IMR-90 (cell line): Measurements from ENCODE around the gene D2HGDH. TPM values are rescaled to one million over a fixed set of nuclear protein-coding genes. Genes with fewer than 3 reads are reported as not detected.

Experiments used
- ATAC-seq: fragments of 200-7000 bp; cut with Tn5 transposase; 2 replicates; pipeline ENCODE4 v1.9.1; 2020; ENCODE audit warnings: low read depth, mild to moderate bottlenecking, moderate library complexity
- BruUV-seq: library from RNA; stranded (reverse); fragments of 400-500 nt; replicated peaks from 2 replicates; lab custom pipeline; 2021; lab: Mats Ljungman, UMichigan
- CTCF ChIA-PET: fragments of 300-600 bp; formaldehyde crosslinking; extraction: SDS; loops from one replicate; lab custom pipeline; 2021; ENCODE audit warnings: antibody characterized with exemption; lab: Yijun Ruan, JAX
- POLR2A ChIA-PET: fragments of 300-600 bp; sonication (Branson Sonifier 250); formaldehyde crosslinking; loops from one replicate; lab custom pipeline; 2022; ENCODE audit warnings: antibody characterized with exemption; ENCODE audit not compliant: unreplicated experiment; lab: Charles Lee
- DNase-seq: peaks from one replicate; pipeline ENCODE4 v3.0.0; 2013
- H2AFZ ChIP-seq: replicated peaks from 2 replicates; pipeline ENCODE3; 2013; ENCODE audit warnings: low read length, mild to moderate bottlenecking; ENCODE audit not compliant: poor library complexity
- H2AK5ac ChIP-seq: 2 replicates; pipeline ENCODE4 v1.6.1; 2013; ENCODE audit warnings: low read depth, low read length, inconsistent platforms
- H2AK9ac ChIP-seq: replicated peaks from 2 replicates; pipeline ENCODE3; 2013; ENCODE audit warnings: mild to moderate bottlenecking, low read depth, low read length, moderate library complexity; ENCODE audit not compliant: poor library complexity
- H2BK120ac ChIP-seq: 2 replicates; pipeline ENCODE4 v1.6.1; 2013; ENCODE audit warnings: low read depth, low read length, inconsistent platforms
- H2BK15ac ChIP-seq: 3 replicates; pipeline ENCODE4 v1.6.1; 2013; ENCODE audit warnings: low read depth, low read length, inconsistent platforms
- H2BK20ac ChIP-seq: 2 replicates; pipeline ENCODE4 v1.6.1; 2013; ENCODE audit warnings: low read depth, mild to moderate bottlenecking, inconsistent platforms, low read length, moderate library complexity
- H2BK5ac ChIP-seq: 2 replicates; pipeline ENCODE4 v1.6.1; 2013; ENCODE audit warnings: mild to moderate bottlenecking, low read depth, low read length, inconsistent platforms; ENCODE audit not compliant: poor library complexity, severe bottlenecking
- H3K14ac ChIP-seq: replicated peaks from 2 replicates; pipeline ENCODE4 v1.6.1; 2013; ENCODE audit warnings: low read depth, low read length, inconsistent platforms
- H3K18ac ChIP-seq: 2 replicates; pipeline ENCODE4 v1.6.1; 2013; ENCODE audit warnings: low read depth, low read length, control low read depth
- H3K23ac ChIP-seq: 2 replicates; pipeline ENCODE4 v1.6.1; 2013; ENCODE audit warnings: low read depth, low read length, inconsistent platforms
- H3K27ac ChIP-seq: 2 replicates; pipeline ENCODE4 v1.5.1; 2013; ENCODE audit warnings: mild to moderate bottlenecking, control low read depth, low read length; ENCODE audit not compliant: insufficient read depth
- H3K27me3 ChIP-seq: 2 replicates; pipeline ENCODE4 v1.6.1; 2013; ENCODE audit warnings: low read length; ENCODE audit not compliant: control insufficient read depth, insufficient read depth
- H3K36me3 ChIP-seq: 2 replicates; pipeline ENCODE4 v1.6.1; 2013; ENCODE audit warnings: low read length, mixed read lengths; ENCODE audit not compliant: control insufficient read depth, insufficient read depth
- H3K4ac ChIP-seq: 2 replicates; pipeline ENCODE4 v1.6.1; 2013; ENCODE audit warnings: low read depth, low read length, inconsistent platforms
- H3K4me1 ChIP-seq: 2 replicates; pipeline ENCODE4 v1.6.1; 2013; ENCODE audit warnings: low read length, mixed read lengths; ENCODE audit not compliant: control insufficient read depth, insufficient read depth
- H3K4me2 ChIP-seq: 2 replicates; pipeline ENCODE4 v1.6.1; 2013; ENCODE audit warnings: low read depth, mild to moderate bottlenecking, control low read depth, low read length, moderate library complexity
- H3K4me3 ChIP-seq: 2 replicates; pipeline ENCODE4 v1.5.1; 2013; ENCODE audit warnings: low read depth, mild to moderate bottlenecking, control low read depth, low read length, moderate library complexity; ENCODE audit not compliant: insufficient read depth
- H3K56ac ChIP-seq: 2 replicates; pipeline ENCODE4 v1.6.1; 2013; ENCODE audit warnings: low read length, inconsistent platforms; ENCODE audit not compliant: insufficient read depth; ENCODE audit errors: extremely low read depth
- H3K79me1 ChIP-seq, 2 experiments: 2 replicates each; pipeline ENCODE4 v1.6.1; 2013; ENCODE audit warnings: low read length in 2 of 2, inconsistent platforms in 1 of 2, low read depth in 1 of 2
- H3K9ac ChIP-seq: 2 replicates; pipeline ENCODE4 v1.6.1; 2013; ENCODE audit warnings: low read depth, low read length, control low read depth
- H3K9me1 ChIP-seq: 2 replicates; pipeline ENCODE4 v1.6.1; 2013; ENCODE audit warnings: low read length, inconsistent platforms; ENCODE audit not compliant: insufficient read depth
- H3K9me3 ChIP-seq: 2 replicates; pipeline ENCODE4 v1.6.1; 2013; ENCODE audit warnings: low read length; ENCODE audit not compliant: control insufficient read depth, insufficient read depth
- H4K20me1 ChIP-seq: 2 replicates; pipeline ENCODE4 v1.6.1; 2013; ENCODE audit warnings: low read length, inconsistent platforms; ENCODE audit not compliant: insufficient read depth
- H4K5ac ChIP-seq: 2 replicates; pipeline ENCODE4 v1.6.1; 2013; ENCODE audit warnings: mild to moderate bottlenecking, low read depth, low read length, control low read depth
- H4K8ac ChIP-seq, 2 experiments: 2 replicates each; pipeline ENCODE4 v1.6.1; 2013; ENCODE audit warnings: low read depth in 2 of 2, low read length in 2 of 2, control low read depth in 1 of 2, inconsistent platforms in 1 of 2
- H4K91ac ChIP-seq: 2 replicates; pipeline ENCODE4 v1.6.1; 2013; ENCODE audit warnings: low read depth, low read length, inconsistent platforms; ENCODE audit not compliant: insufficient read depth
- ELK1 ChIP-seq: fragments of 150-350 bp; IDR thresholded peaks from 2 replicates; pipeline ENCODE4 v1.6.1; 2016; ENCODE audit warnings: low read depth, mild to moderate bottlenecking, low read length, moderate library complexity, borderline replicate concordance
- RAD21 ChIP-seq: IDR thresholded peaks from 2 replicates; pipeline ENCODE4 v1.6.1; 2012; ENCODE audit warnings: low read length, improper control_type of control experiment
- RCOR1 ChIP-seq: IDR thresholded peaks from 2 replicates; pipeline ENCODE4 v1.6.1; 2012; ENCODE audit warnings: mild to moderate bottlenecking, low read length, improper control_type of control experiment; ENCODE audit not compliant: insufficient replicate concordance
- WGBS, 2 experiments: methylation state at CpG; one replicate each; pipeline versions ENCODE4 v1.1.5 to v1.1.7; 2013; ENCODE audit warnings: missing lambda C conversion rate in 2 of 2; ENCODE audit not compliant: insufficient read length in 1 of 2; ENCODE audit errors: extremely low coverage in 2 of 2; 5-methylcytosine and 5-hydroxymethylcytosine counted together
- dilution Hi-C: fragments of 300-500 bp; cut with HindIII; formaldehyde crosslinking; loops from one replicate; pipeline ENCODE4 v1.14.3; 2018; ENCODE audit warnings: low sequenced_read_pairs; ENCODE audit not compliant: unreplicated experiment
- in situ Hi-C: fragments of 300-500 bp; cut with MboI; formaldehyde crosslinking; loops from 3 replicates; pipeline ENCODE4 v1.14.3; 2019; ENCODE audit warnings: low sequenced_read_pairs, inconsistent platforms, mixed read lengths
- intact Hi-C: fragments of 100-400 bp; cut with micrococcal nuclease; formaldehyde crosslinking; loops from 2 replicates; pipeline ENCODE4 v1.10.0; 2022
- polyA plus RNA-seq, 3 experiments: library from polyadenylated mRNA; depleted of rRNA; stranded (reverse); fragments of >200 nt; gene quantifications; 2 replicates each; pipeline ENCODE4 v1.2.3, GENCODE V29; 2012; ENCODE audit warnings: low replicate concordance in 1 of 3
- total RNA-seq: library from RNA; depleted of rRNA; stranded (reverse); fragments of >200 nt; gene quantifications from 2 replicates; pipeline ENCODE4 v1.2.3, GENCODE V29; 2012

The D2HGDH gene
- total and polyA plus RNA-seq, 2 of the 4 experiments (the other 2 are of a cell fraction), result 6.3 to 22.1 TPM

- in situ Hi-C loops, result no loop called here
- no peak for DNase-seq
- 0 out of 2 replicates have a peak, but pooled peaks cover 2% of the 10 kb centered on the region for H3K27me3 ChIP-seq
- H3K14ac ChIP-seq, result no peak overlapping the region
- H3K56ac ChIP-seq, result no peak overlapping the region
- H2AFZ ChIP-seq, result no peak overlapping the region
- no peak overlapping the region for H3K23ac ChIP-seq
- H3K9me3 ChIP-seq, result 0 out of 2 replicates have a peak, but pooled peaks cover 2% of the 10 kb centered on the region
- ChIA-PET POLR2A (no interaction called here), CTCF (no interaction called here)
- H3K4me3 ChIP-seq, result no peak overlapping the region
- H3K9ac ChIP-seq, result no peak overlapping the region
- no peaks in the 10 kb centered on the region for H3K9me1 ChIP-seq
- no peak for ATAC-seq
- WGBS, 2 experiments, result no CpG with 5 or more reads among the region's 4 CpGs
- no peak overlapping the region for H3K4ac ChIP-seq
- H3K27ac ChIP-seq, result no peak overlapping the region
- H3K36me3 ChIP-seq, result no peaks in the 10 kb centered on the region
- no peak overlapping the region for H2AK9ac ChIP-seq
- H4K8ac ChIP-seq, result no peak overlapping the region
- dilution Hi-C loops, result no loop called here
- H3K4me2 ChIP-seq, result no peak overlapping the region
- no peak overlapping the region for H4K91ac ChIP-seq
- H3K79me1 ChIP-seq, result no peaks in the 10 kb centered on the region
- no peak for TF ChIP-seq RCOR1
- no peak for TF ChIP-seq ELK1
- TF ChIP-seq RAD21, result no peak
- no peak overlapping the region for H2BK5ac ChIP-seq
- BruUV-seq, result no TSS peak
- no peak overlapping the region for H3K18ac ChIP-seq
- no peaks in the 10 kb centered on the region for H4K20me1 ChIP-seq
- no peak overlapping the region for H2BK15ac ChIP-seq
- H2BK20ac ChIP-seq, result no peak overlapping the region
- no peak overlapping the region for H4K5ac ChIP-seq
- no peak overlapping the region for H2AK5ac ChIP-seq
- H2BK120ac ChIP-seq, result no peak overlapping the region
- intact Hi-C loops, result no loop called here
- no peaks in the 10 kb centered on the region for H3K4me1 ChIP-seq
Observed at GRCh38 chr2:241788135-241788534, 53.7 kb downstream of the D2HGDH start.
